ENCODE data around the gene PPP1R14C.
"Not testable (repeated sequence)": the region's sequence is repeated elsewhere in the genome, so short reads cannot be mapped to it uniquely, and the experiment has no call there.

PPP1R14C gene

DNA sequence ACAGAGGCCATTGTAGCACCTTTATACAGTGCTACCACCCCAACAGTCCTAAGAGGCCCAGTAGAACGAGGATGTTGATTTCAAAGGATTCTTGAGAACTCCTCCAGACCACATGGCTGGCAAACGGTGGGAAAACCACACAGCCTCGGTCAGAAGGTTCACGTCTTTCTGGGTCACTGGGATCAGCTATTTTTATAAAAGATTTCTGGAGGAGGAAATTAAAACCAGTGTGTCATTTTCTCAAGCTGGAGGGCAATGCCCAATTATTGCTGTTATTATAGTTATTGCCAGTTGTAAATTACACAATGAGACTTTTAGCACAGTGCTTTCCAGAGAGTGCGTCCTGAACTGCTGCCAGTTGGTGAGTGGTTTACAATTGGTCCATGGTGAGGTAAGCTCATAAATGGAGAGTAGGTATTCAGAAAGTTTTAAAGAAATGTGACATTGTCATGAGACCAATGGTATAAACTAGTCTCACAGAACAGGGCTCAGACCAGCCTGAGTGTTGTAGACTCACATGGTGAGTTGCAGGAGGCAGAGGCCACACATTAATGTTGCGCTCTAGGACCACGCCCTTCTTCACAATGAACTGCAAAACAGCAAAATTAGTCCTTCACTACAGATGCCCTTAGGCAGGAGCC lies 8.4 kb upstream of the PPP1R14C start:
- no peak overlapping the region for H3K4me3 ChIP-seq (ENCODE audit: low read depth, low read length)
- TF ChIP-seq, protein P1, sequence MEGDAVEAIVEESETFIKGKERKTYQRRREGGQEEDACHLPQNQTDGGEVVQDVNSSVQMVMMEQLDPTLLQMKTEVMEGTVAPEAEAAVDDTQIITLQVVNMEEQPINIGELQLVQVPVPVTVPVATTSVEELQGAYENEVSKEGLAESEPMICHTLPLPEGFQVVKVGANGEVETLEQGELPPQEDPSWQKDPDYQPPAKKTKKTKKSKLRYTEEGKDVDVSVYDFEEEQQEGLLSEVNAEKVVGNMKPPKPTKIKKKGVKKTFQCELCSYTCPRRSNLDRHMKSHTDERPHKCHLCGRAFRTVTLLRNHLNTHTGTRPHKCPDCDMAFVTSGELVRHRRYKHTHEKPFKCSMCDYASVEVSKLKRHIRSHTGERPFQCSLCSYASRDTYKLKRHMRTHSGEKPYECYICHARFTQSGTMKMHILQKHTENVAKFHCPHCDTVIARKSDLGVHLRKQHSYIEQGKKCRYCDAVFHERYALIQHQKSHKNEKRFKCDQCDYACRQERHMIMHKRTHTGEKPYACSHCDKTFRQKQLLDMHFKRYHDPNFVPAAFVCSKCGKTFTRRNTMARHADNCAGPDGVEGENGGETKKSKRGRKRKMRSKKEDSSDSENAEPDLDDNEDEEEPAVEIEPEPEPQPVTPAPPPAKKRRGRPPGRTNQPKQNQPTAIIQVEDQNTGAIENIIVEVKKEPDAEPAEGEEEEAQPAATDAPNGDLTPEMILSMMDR (IDR thresholded peaks at IDR 0.05; ENCODE audit: borderline replicate concordance, insufficient read depth, low read depth, low read length), result no peak

DNA sequence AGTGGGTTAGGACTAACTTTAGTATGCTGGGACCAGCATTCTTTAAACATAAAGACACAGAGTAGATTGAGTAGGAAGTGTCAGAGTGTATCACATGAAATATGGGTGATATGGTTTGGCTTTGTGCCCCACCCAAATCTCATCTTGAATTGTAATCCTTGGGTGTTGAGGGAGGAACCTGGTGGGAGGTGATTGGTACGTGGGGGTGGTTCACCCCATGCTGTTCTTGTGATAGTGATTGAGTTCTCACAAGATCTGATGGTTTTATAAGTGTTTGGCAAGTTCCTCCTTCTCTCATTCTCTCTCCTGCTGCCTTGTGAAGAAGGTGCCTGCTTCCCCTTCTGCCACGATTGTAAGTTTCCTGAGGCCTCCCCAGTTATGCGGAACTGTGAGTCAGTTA lies 5.1 kb upstream of the PPP1R14C start:
- H3K4me3 ChIP-seq (ENCODE audit: low read depth, low read length), result not testable (repeated sequence)

DNA sequence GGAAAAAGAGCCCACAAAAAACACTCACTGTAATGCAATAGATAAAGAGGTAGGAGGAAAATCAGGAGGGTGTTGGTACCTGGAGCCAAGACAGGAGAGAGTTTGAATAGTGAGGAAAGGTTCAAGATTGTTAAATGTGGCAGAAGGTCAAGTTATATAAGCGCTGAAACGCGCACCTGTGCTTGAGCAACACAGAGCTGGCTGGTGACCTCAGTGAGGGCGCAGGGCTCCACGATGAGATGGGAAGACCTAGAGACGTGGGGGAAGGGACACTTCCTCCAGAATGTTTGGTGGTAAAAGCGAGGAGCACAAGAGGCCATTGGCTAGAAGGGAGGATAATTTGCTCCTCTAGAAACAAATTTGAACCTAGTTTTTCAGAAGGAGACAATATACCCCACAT lies 4.2 kb upstream of the PPP1R14C start:
- TF ChIP-seq, protein P1 (IDR thresholded peaks at IDR 0.05; ENCODE audit: borderline replicate concordance, insufficient read depth, low read depth, low read length), result no peak
- no peak overlapping the region for H3K4me3 ChIP-seq (ENCODE audit: low read depth, low read length)

DNA sequence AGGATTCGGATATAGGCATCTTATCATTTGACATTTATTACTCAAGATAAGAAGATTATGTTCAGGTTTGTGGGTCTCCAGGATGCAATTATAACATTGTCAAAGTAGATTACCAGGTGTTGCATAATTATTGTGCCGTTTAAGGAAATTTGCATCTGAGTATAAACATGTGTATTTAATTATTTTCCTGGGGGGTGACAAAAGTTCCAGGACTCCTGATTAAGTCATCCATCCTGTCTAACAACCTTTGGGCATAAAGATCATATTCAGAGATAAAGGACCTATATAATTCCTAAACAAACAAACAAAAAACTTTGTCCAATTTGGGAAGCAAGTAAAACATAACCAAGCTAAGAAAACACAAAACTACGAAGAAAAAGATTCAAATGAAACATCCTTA lies 3.3 kb upstream of the PPP1R14C start:
- TF ChIP-seq, protein P1 (IDR thresholded peaks at IDR 0.05; ENCODE audit: borderline replicate concordance, insufficient read depth, low read depth, low read length), result no peak

DNA sequence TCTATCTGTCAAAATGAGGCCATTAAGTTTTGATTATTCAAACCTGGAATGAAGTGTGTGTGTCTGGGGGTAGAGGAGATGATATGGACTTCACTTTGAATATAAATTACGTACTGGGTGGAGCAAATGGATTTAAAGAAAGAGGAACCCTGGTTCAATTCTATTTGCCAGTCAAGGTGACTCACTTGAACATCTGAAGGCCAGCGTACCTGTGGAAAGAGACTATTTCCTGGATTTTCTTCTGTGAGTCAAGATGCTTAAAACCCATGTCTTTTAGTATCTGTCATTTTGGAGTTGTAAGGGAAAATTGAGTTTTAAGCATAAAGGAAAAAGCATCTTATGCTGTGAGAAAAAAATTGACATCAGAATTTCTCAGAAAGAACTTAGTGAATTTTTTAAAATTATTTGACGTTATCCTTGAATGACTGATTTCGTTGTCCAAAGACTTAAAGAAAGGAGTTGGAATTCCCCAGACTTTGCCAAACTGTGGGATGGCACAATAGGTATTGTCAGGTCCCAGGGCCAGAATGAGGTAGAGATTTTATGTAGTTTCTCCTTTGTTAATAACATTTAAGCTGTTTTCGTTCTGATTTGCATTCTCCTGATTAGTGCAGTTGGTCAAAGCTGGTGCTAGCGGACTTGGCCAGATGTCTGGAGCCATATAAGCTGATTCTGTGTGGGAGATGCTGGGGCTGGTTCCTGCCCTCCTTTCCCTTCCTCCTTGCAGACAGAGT lies 2.4 kb upstream of the PPP1R14C start:
- H3K4me3 ChIP-seq (ENCODE audit: low read depth, low read length), result no peak overlapping the region
- TF ChIP-seq, protein P1 (IDR thresholded peaks at IDR 0.05; ENCODE audit: borderline replicate concordance, insufficient read depth, low read depth, low read length), result no peak

More for the DNA sequence above, 3.3 kb upstream of the PPP1R14C start:
- H3K4me3 ChIP-seq (ENCODE audit: low read depth, low read length), result no peak overlapping the region

DNA sequence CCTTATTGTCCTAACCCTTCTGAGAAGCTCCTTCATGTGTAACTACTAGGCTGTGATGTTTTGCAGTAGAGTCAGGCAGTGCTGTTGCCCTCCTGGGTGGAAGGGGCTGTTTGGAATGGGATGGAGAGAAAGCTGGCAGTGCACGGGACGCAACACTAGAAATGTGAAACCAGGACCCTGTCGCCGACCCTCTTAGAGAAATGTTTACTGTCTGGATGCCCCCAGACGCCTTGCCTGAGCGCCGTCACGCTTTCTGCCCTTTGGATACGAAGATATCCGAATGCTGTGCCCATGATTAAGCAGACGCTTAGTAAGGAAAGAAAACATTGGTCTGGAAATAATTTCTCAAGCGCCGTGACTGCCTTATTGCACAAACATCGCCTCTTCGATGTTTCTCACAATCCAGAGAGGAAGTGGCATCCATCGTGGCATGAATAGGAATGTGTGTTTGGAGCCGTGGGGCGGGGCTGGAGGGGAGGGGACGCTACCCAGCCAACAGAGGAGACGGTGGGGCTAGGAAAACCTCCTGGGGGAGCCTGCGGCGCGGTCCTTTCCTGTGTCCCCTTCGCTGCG lies 661 bp upstream of the PPP1R14C start:
- TF ChIP-seq, protein P1 (IDR thresholded peaks at IDR 0.05; ENCODE audit: borderline replicate concordance, insufficient read depth, low read depth, low read length), result no peak
- no peak overlapping the region for H3K4me3 ChIP-seq (ENCODE audit: low read depth, low read length)

DNA sequence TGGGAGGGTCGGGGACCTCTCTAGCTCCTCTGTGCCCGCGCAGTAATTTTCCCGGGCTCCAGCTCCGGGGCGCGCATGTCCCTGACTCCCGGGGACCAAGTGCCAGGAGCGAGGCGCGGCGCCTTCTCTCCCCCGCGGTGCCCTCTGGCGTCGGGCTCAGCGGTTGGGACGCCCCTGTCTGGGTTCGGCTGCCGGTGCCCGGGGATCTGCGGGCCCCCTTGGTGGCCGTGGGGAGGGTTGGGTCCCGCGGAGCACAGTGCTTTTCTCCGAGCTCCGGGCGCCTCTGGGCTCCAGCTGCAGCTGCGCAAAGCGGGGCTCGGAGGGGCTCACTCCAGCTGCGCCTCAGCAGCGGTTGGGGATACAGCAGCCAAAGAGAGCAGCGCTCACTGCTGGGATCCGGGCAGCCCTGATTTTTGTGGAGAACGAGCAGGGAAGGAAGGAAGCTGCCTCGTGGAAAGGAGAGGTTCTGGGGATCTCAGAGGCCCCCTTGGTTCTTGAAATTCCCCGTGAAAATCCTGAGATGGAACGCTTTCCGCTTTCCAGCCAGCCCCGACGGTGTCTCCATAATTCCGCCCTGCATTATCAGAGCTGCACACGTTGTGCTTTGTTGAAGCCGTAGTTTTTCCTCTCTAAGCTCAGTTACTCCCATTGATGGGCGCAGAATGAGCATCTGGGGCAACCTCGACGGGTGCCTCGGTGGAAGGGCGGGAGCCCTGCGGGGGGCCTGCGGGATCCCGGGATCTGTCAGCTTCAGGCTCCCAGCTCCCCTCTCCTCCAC lies 861 bp downstream of the PPP1R14C start:
- TF ChIP-seq, protein P1 (IDR thresholded peaks at IDR 0.05; ENCODE audit: borderline replicate concordance, insufficient read depth, low read depth, low read length), result no peak

More for the DNA sequence above, 861 bp downstream of the PPP1R14C start:
- H3K4me3 ChIP-seq (ENCODE audit: low read depth, low read length), result no peak overlapping the region

Data from GM12875 (cell line).